Suppressor macrophage treated with lipopolysaccharide for 4 hours (primary cell): ENCODE data around the gene ZBED1.
"Not testable (repeated sequence)": the region's sequence is repeated elsewhere in the genome, so short reads cannot be mapped to it uniquely, and the experiment has no call there.

Experiments used
- DNase-seq: peaks from one replicate; pipeline ENCODE4 v3.0.0-alpha.2; 2020

The ZBED1 gene

DNA sequence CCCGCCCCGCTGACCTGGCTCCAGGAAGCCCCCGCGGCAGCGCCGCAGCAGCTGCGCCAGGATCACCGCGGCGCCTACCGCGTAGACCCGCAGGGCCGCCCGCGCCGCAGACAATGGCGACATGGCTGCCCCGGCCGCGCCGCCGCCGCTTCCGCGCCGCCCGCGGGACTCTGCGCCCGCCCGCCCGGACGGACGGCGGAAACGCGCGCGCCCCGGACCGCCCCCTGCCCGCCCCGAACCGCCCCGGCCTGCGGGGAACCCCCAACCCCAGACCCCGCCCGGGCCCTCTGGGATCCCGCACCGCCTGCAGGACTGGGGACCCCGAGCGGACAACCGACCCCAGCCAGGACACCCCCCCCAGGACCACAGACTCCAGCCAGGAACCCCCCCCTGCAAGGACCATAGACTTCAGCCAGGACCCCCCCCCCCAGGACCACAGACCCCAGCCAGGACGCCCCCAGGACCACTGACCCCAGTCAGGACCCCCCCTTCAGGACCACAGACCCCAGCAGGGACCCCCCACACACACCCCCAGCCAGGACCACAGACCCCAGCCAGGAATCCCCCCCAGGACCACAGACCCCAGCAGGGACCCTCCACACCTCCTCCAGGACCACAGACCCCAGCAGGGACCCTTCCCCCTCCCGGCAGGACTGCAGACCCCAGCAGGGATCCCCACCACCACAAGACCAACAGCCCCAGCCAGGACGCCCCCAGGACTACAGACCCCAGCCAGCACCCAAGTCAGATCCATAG, at the start of gene ZBED1, which contains the start of gene DHRSX:
ZBED1 (minus strand) TSS at position 174 of the 756 bp plus-strand sequence. CDS start 10,257 bp downstream, outside the sequence.
DHRSX (minus strand) TSS at position 174 of the 756 bp plus-strand sequence; CDS start at position 123, 51 bp downstream.
- peak; percentile 67 for DNase-seq

DNA sequence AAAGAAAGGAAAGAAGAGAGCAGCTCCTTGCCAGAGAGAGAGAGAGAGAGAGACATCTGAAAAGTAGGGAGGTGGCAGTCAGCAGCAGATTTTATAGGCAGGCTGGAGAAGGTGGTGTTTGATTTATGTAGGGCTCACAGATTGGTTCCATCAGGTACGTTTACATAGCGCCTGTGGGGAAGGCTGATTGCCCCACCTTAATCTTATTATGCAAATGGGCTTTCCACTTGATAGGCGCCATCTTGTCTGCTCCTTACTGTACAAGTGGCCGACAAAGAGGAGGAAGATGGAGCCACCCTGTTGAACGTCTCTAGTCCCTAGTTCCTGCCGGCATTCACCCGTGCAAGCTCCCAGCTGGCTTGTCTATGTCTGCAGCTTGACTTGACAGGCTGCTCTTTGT, 49.1 kb upstream of the ZBED1 start:
- DNase-seq: no peak

DNA sequence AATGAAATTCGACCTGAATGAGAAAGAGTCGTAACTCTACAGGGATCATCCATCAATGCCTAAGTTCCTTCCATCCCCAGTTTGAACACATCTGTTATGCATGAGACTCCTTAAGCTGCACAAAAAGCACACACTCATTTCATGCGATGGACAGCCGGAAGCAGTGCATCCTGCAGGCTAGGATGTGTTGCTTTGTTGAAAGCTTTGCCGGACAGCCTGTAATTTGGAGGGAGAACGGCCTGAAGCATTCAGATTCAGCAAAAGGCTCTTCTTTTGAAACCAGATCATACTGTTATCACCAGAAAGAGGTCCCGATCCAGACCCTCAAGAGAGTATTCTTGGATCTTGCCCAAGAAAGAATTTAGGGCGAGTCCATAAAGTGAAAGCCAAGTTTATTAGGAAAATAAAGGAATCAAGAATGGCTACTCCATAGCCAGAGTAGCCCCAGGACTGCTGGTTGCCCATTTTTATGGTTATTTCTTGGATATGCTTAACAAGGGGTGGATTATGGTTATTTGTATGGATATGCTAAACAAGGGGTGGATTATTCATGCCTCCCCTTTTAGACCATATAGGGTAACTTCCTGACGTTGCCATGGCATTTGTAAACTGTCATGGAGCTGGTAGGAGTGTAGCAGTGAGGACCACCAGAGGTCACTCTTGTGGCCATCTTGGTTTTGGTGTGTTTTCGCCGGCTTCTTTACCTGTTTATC, 48.1 kb upstream of the ZBED1 start:
- DNase-seq: no peak

DNA sequence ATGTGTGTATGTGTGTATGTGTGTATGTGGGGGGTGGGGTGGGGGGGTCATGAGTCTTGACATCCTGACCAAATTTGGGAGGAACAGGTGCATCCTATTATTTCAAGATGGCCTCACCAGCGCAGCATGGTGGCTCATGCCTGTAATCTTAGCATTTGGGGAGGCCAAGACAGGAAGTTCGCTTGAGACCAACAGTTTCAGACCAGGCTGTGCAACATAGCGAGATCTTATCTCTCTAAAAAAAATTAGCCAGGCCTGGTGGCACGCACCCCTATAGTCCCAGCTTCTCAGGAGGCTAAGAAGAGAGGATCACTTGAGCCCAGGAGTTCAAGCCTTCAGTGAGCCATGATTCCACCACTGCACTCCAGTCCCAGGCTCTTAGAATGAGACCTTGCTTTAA, 47.0 kb upstream of the ZBED1 start:
- no peak for DNase-seq

DNA sequence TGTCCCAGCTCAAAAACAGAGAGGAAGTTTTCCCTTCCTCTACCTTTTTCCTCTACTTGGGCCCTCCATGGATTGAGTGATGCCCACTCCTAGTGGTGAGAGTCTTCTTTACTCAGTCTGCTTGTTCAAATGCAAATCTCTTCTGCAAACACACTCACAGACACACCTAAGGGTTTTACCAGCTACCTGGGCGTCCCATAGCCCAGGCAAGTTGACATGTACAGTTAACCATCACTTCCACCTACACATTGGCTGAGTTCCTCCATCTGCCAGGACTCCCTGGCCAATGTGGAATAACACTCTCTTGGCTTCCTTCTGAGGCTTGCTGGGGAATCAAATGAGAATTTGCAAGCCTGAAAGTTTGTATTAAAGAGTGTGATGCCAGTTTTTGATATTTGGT, 45.7 kb upstream of the ZBED1 start:
- no peak for DNase-seq

DNA sequence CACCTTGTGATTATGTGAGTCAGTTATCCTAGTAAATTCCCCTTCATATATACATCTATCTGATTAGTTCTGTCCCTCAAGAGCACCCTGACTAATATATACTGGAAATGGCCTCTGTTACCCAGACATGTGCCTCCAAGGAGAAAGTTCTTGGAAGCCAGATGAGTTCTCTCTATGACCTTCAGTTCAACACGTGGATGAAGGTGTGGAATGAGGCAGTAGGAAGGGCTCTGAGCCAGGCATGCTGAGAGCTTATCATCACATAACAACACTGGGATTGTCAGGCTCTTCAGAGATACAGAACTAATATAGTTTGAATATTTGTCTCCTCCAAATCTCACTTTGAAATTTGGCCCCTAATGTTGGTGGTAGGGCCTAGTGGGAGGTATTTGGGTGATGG, 44.4 kb upstream of the ZBED1 start:
- DNase-seq: no peak

DNA sequence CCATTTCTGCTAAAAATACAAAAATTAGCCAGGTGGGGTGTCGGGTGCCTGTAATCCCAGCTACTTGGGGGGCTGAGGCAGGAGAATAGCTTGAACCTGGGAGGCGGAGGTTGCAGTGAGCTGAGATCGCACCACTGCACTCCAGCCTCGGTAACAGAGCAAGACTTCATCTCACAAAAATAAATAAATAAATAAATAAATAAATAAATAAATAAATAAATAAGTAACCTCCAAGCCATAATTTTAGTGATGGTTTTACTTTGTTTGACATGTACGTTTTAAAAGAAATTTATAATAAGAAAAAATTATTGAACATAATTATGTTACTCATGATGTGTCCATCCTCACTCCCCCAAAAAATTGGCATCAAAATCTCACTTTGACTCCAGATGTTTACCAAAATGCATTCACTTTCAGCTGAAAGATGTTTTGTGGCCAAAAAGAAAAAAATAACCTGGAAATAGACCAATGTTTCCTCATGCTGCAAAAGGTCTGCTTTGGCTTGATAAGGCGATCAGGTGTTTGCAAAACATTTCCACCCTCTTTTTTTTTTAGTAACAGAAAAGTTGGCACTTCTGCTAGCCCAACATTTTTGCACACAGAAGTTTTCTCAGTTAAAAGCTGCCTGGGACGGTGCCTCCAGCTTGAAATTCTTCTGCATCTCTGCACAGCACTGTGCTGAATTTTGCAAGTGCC, 42.2 kb upstream of the ZBED1 start:
- DNase-seq: no peak

DNA sequence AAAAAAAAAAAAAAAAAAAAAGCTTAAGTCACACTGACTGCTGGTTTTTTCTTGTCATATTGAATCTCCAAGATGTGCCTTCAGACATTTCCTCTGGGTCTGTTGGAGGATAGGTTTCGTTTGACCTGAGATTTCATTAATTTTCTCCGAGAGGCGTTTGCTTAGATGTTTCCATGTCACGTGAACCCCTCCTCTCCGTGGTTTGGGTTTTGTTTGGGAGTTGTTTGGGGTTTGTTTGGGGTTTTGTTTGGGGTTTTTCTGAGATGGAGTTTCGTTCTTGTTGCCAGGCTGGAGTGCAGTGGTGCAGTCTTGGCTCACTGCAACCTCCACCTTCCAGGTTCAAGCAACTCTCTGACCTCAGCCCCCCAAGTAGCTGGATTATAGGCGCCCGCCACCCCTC, 40.8 kb upstream of the ZBED1 start:
- no peak for DNase-seq

DNA sequence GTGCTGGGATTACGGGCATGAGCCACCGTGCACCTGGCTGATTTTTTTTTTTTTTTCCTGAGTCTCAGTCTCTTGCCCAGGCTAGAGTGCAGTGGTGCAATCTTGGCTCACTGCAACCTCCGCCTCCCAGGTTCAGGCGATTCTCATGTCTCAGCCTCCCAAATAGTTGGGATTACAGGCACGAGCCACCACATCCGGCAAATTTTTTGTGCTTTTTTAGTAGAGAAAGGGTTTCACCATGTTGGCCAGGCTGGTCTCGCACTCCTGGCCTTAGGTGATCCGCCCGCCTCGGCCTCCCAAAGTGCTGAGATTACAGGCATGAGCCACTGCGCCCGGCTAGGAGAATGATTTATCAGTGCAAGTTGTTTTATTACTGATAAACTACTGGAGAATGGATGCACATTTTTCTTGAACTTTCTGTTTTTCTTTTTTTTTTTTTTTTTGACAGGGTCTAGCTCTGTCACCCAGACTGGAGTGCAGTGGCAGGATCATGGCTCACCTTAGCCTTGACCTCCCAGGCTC, 39.7 kb upstream of the ZBED1 start:
- no peak for DNase-seq

DNA sequence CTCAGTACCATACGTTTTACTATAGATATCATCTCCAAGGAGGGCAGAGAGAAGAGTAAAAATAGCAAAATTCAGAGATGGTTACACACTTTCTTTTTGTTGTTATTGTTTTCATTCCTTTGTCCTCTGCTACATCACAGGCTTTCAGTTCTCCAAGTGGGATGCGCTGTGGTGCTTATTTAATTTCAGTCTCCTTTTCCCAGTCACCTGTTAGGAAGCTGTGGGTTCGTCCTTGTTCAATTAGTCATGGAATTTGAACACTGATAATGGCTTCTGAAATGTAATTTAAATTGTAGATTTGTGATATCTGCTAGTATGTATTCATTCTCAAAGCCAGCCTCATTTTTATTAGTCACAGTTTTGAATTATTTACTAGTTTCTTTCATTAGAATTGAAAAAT, 38.8 kb upstream of the ZBED1 start:
- no peak for DNase-seq

DNA sequence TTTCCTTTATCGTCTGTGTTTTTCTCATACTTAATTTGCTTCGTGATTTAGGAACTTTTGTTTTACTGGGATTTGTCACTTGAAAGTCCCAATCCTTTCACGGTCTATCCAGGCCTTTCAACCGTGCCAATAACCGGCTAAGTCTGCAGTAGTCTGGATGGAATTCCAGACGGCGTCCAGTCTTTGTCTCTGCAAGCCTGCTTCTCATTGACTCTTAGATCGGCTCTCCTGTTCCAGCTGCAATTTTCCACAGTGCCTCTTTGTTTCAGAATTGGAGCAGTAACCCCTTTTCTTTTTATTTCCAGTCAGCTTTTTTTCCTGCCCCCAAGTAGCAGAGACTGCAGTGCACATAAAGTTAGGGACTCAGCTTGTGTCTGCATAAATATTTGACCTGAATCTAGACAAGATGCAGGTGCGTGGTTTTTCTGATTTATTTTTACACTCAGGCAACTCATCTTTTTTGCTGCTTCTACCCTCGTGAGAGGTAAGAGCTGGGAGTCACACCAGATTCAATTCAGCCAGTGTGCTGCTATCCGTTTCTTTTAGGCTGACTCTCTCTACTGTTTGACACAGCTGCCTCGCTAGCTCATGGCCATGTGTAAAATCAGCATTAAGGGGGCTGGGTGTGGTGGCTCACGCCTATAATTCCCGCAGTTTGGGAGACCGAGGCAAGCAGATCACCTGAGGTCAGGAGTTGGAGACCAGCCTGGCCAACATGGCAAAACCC, 37.4 kb upstream of the ZBED1 start:
- no peak for DNase-seq

DNA sequence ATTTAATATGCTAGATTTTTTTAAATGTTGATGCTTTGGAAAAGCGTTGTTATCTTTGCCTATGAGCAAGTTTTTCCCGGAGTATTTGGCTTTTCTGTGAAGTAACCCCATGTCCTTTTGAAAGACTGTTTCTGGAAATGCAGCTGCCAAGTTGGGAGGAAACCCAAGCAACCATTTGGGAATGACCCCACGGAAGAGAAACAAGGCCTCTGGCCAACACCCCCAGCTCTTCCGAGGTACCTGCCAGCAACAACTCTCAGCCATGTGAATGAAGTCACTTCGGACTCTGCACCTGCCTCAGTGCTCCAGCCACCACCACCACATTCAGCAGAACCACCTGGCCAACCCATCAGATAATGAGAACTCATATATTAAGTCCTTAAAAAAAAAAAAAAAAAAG, 36.2 kb upstream of the ZBED1 start:
- DNase-seq: no peak

DNA sequence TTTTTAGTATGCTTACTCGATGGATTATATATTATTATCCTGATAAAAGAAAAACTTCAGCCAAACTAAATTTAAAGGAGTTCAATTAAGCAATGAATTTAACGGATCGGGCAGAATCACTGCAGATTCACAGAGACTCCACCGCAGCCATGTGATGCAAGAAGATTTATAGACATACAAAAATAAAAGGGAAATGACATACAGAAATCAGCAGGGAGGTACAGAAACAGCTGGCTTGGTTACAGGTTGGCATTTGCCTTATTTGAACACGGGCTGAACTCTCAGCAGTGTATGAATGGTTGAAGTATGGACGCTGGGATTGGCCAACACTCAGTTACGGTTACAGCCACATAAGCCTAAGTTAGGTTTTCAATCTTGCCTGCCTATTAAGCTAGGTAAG, 35.4 kb upstream of the ZBED1 start:
- DNase-seq: peak; percentile 2

DNA sequence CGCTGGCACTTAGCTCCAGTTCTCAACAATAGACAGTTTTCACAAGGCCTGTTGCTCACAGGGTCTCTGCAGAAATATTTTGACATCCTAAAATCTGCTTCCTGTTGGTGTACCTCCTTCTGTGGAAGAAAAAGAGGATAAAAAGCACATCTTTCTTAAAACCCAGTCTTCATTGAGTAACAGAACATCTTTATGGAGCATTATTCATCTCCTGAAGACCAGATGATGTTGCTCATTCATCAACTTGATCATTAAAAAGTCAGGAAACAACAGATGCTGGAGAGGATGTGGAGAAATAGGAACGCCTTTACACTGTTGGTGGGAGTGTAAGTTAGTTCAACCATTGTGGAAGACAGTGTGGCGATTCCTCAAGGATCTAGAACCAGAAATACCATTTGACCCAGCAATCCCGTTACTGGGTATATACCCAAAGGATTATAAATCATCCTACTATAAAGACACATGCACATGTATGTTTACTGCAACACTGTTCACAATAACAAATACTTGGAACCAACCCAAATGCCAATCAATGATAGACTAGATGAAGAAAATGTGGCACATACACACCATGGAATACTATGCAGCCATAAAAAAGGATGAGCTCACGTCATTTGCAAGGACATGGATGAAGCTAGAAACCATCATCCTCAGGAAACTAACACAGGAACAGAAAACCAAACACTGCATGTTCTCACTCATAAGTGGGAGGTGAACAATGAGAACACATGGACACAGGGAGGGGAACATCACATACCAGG, 33.7 kb upstream of the ZBED1 start:
- not testable (repeated sequence) for DNase-seq

DNA sequence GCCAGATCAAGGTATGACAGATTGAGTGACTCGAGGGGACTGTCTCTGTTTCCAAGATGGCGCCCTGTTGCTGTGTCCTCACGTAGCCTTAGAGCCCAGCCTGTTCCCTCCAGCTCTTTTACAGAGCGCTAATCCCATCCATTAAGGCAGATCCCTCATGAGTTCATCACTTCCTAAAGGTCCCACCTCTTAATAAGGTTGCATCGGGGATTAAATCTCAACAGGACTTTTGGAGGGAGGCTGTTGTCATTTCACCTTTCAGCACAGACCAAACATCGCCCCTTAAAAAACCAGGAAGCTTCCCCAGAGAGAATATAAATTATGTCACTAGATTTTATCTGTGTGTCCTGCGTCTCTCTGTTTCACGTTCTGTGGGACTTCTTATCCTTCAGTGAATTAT, 32.6 kb upstream of the ZBED1 start:
- DNase-seq: no peak

DNA sequence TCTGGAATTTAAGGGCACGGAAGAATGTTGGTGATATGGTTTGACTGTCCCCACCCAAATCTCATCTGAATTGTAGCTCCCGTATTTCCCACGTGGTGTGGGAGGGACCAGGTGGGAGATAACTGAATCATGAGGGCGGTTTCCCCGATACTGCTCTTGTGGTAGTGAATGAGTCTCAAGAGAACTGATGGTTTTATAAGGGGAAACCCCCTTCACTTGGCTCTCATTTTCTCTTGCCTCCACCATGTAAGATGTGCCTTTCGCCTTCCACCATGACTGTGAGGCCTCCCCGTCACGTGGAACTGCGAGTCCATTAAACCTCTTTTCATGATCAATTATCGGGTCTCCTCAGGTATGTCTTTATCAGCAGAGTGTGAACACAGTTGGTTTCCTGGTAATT, 25.6 kb upstream of the ZBED1 start:
- no peak for DNase-seq

DNA sequence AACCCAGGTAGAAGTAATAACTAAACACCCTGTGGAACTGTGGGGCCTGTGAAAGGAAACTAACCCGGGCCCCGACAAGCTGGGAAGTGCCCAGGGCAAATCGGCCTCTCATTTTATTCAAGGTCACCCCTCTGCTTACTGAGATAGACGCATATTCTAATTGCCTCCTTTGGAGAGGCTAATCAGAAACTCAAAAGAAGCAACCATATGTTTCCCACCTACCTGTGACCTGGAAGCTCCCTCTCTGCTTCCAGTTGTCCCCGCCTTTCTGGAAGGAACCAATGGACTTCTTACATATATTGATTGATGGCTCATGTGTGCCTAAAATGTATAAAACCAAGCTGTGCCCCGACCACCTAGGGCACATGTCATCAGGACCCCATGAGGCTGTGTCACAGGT, 23.1 kb upstream of the ZBED1 start:
- DNase-seq: no peak

DNA sequence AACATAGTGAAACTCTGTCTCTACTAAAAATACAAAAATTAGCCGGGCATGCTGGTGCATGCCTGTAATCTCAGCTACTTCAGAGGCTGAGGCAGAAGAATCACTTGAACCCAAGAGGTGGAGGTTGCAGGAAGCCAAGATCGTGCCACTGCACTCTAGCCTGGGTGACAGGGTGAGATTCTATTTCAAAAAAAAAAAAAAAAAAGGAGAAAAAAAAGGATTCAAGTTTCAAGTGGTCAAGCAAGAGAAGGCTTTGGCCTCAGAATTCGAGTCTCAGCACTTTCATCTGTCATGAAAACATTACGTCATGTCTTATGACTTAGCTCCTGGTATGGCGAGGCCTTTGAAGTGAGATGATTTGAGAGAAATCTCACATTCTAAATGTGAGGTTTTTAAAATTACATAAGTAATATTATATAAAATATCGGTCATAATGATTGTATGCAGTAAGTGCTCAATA, 21.2 kb upstream of the ZBED1 start:
- peak; percentile 75 for DNase-seq

DNA sequence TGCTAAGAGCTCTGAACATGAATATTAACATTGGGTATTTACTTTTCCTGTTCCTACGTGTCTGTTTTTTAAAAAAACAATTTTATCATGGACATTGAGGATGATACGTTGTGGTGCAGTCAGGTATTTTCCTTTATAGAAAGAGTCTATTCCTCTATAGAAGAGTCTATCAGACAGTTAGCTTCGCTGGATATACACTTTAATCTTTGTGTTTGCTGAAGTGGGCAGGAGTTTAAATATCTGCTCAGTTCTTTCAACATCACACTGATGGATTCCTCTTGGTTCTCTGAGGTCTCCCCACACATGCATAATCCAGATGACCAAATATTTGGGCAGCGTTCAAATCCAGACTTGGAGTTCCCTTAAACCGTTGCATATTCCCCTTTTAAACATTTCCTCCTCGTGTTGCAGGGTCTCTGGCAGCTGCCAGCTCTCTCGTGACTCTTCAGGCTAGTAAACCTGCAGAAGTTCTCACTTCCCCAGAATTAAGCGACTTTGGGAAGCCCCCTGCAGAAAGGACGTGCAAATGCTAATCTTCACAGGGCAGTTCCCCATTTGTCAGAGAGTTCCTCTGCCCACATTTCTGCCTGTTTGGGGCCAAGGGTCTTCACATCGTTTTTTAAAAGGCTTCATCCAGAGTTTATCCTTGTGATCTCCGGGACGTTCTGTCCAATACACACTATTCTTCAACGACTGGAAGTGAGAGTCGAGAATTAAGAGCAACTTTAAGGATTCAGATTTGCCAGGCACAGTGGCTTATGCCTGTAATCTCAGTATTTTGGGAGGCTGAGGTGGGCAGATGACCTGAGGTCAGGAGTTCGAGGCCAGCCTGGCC, 20.5 kb upstream of the ZBED1 start:
- peak; percentile 94 for DNase-seq

DNA sequence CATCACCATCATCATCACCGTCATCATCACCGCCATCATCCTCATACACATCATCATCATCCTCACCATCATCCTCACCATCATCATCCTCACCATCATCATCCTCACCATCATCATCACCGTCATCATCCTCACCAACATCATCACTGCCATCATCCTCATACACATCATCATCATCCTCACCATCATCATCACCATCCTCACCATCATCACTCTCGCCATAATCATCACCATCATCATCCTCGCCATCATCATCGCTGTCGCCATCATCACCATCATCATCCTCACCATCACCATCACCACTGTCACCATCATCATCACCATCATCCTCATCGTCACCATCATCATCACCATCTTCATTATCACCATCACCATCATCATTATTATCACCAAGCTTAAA, 19.8 kb upstream of the ZBED1 start:
- DNase-seq: no peak

DNA sequence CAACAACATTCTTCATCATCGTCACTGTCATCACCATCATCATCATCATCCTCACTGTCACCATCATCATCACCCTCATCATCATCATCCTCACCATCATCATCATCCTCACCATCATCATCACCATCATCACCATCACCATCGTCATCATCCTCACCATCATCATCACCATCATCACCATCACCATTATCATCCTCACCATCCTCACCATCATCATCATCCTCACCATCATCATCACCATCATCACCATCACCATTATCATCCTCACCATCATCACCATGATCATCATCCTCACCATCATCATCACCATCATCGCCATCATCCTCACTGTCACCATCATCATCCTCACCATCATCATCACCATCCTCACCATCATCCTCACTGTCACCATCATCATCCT, 18.9 kb upstream of the ZBED1 start:
- not testable (repeated sequence) for DNase-seq
